B cell (primary cell): ENCODE results near the gene RUSF1. TPM values are rescaled to one million over a fixed set of nuclear protein-coding genes. Genes with fewer than 3 reads are reported as not detected.
A peak's percentile ranks its signal among the peaks of the same experiment; 100 is the strongest.

ENCODE experiments used
- ATAC-seq: fragments of 200-7000 bp; cut with Tn5 transposase; one replicate; pipeline ENCODE4 v1.10.0; 2021; ENCODE audit warnings: low read depth, mild to moderate bottlenecking, moderate number of reproducible peaks, moderate library complexity
- CTCF ChIA-PET: fragments of 350-600 bp; sonication (Branson Sonifier 250); formaldehyde crosslinking; loops from one replicate; lab custom pipeline; 2021; ENCODE audit warnings: antibody characterized with exemption, inconsistent platforms; lab: Charles Lee
- POLR2A ChIA-PET: fragments of 350-600 bp; sonication (Branson Sonifier 250); formaldehyde crosslinking; loops from one replicate; lab custom pipeline; 2021; ENCODE audit warnings: antibody characterized with exemption; lab: Charles Lee
- DNase-seq: peaks from one replicate; pipeline ENCODE4 v3.0.0; 2013
- H2AFZ ChIP-seq: 2 replicates; pipeline ENCODE4 v1.6.1; 2012; ENCODE audit warnings: mild to moderate bottlenecking, low read depth, low read length; ENCODE audit not compliant: insufficient read depth, poor library complexity, severe bottlenecking
- H3K27ac ChIP-seq, 2 donors: 1 replicate in 1 of 2; 2 replicates in 1 of 2; pipeline ENCODE4 v1.5.1; 2012 to 2013; ENCODE audit warnings: low read length in 2 of 2, mild to moderate bottlenecking in 2 of 2, moderate library complexity in 1 of 2
- H3K27me3 ChIP-seq, 4 experiments: fragments of 200-600 bp in 1 of 4; sonication (generic) in 1 of 4; replicated peaks in 1 of 4; 1 replicate in 2 of 4; 2 replicates in 2 of 4; pipeline versions ENCODE4 v1.6.1 to v1.7.0; 2013 to 2016; ENCODE audit warnings: low read length in 3 of 4, mild to moderate bottlenecking in 2 of 4, mixed read lengths in 1 of 4, moderate library complexity in 1 of 4; ENCODE audit not compliant: insufficient read depth in 4 of 4, control insufficient read depth in 3 of 4; ENCODE audit errors: control extremely low read depth in 1 of 4
- H3K36me3 ChIP-seq, 2 experiments: replicated peaks in 1 of 2; 1 replicate in 1 of 2; 2 replicates in 1 of 2; pipeline versions ENCODE4 v1.6.1 to v1.7.1; 2013; ENCODE audit warnings: low read length in 1 of 2; ENCODE audit not compliant: insufficient read depth in 2 of 2, control insufficient read depth in 1 of 2; ENCODE audit errors: control extremely low read depth in 1 of 2, extremely low read depth in 1 of 2
- H3K4me1 ChIP-seq, 2 donors: fragments of 200-600 bp in 1 of 2; sonication (generic) in 1 of 2; 1 replicate in 1 of 2; 2 replicates in 1 of 2; pipeline versions ENCODE4 v1.5.1 to v1.6.1; 2013 to 2017; ENCODE audit warnings: low read length in 2 of 2; ENCODE audit not compliant: control insufficient read depth in 2 of 2, insufficient read depth in 2 of 2
- H3K4me2 ChIP-seq: replicated peaks from 2 replicates; pipeline ENCODE3; 2012; ENCODE audit warnings: mild to moderate bottlenecking, low read depth, low read length; ENCODE audit not compliant: poor library complexity, severe bottlenecking
- H3K4me3 ChIP-seq, 5 experiments: fragments of 200-600 bp in 1 of 5; sonication (generic) in 1 of 5; 1 replicate in 3 of 5; 2 replicates in 2 of 5; pipeline versions ENCODE4 v1.5.1 to v1.7.0; 2011 to 2016; ENCODE audit warnings: low read length in 4 of 5, mild to moderate bottlenecking in 4 of 5, low read depth in 2 of 5, control low read depth in 1 of 5, moderate library complexity in 1 of 5; ENCODE audit not compliant: insufficient read depth in 1 of 5; ENCODE audit errors: control extremely low read depth in 1 of 5, extremely low read depth in 1 of 5
- H3K79me2 ChIP-seq: fragments of 200-600 bp; sonication (generic); one replicate; pipeline ENCODE4 v1.6.0; 2016; ENCODE audit warnings: low read length; ENCODE audit not compliant: control insufficient read depth, insufficient read depth
- H3K9ac ChIP-seq: fragments of 200-600 bp; sonication (generic); 2 replicates; pipeline ENCODE4 v1.6.1; 2017; ENCODE audit warnings: mild to moderate bottlenecking, low read length, moderate library complexity
- H3K9me3 ChIP-seq, 3 donors: one replicate each; pipeline versions ENCODE4 v1.6.1 to v1.7.1; 2013; ENCODE audit warnings: low read length in 2 of 3; ENCODE audit not compliant: control insufficient read depth in 2 of 3, insufficient read depth in 1 of 3; ENCODE audit errors: control extremely low read depth in 1 of 3
- H4K20me1 ChIP-seq: 2 replicates; pipeline ENCODE4 v1.6.0; 2012; ENCODE audit warnings: mild to moderate bottlenecking, low read length; ENCODE audit not compliant: insufficient read depth, control insufficient read depth, poor library complexity, severe bottlenecking
- H3K27ac Mint-ChIP-seq: one replicate; pipeline ENCODE4 v1.8.0; 2021; ENCODE audit warnings: mixed read lengths
- H3K27me3 Mint-ChIP-seq: one replicate; pipeline ENCODE4 v1.8.0; 2021; ENCODE audit warnings: mixed read lengths
- H3K4me1 Mint-ChIP-seq: one replicate; pipeline ENCODE4 v1.8.0; 2021; ENCODE audit warnings: mixed read lengths
- H3K4me3 Mint-ChIP-seq: one replicate; pipeline ENCODE4 v1.8.0; 2021; ENCODE audit warnings: mixed read lengths
- H3K9me3 Mint-ChIP-seq: one replicate; pipeline ENCODE4 v1.8.0; 2022; ENCODE audit warnings: mixed read lengths; ENCODE audit not compliant: insufficient read depth
- EZH2 ChIP-seq: IDR thresholded peaks from 2 replicates; pipeline ENCODE4 v1.6.1; 2012; ENCODE audit warnings: borderline replicate concordance, low read depth, mild to moderate bottlenecking, moderate library complexity, low read length; ENCODE audit not compliant: insufficient read depth, poor library complexity, severe bottlenecking
- WGBS: methylation state at CpG from one replicate; pipeline ENCODE4 v1.1.5; 2013; ENCODE audit warnings: missing lambda C conversion rate; ENCODE audit not compliant: insufficient coverage; 5-methylcytosine and 5-hydroxymethylcytosine counted together
- intact Hi-C: fragments of 100-400 bp; cut with micrococcal nuclease; formaldehyde crosslinking; loops from one replicate; pipeline ENCODE4 v1.10.0; 2022
- polyA plus RNA-seq: library from polyadenylated mRNA; depleted of rRNA; stranded (reverse); fragments of >200 nt; gene quantifications from 2 replicates; pipeline ENCODE4 v1.2.3, GENCODE V29; 2012
- total RNA-seq, 2 donors: library from RNA; stranded (reverse); fragments of 120-200 nt in 1 of 2; gene quantifications; 1 replicate in 1 of 2; 2 replicates in 1 of 2; pipeline versions ENCODE4 v1.2.3 to v1.2.4, GENCODE V29; 2013 to 2022
- TF ChIP-seq, protein P1 (sequence below): fragments of 200-600 bp; IDR thresholded peaks from one replicate; pipeline ENCODE4 v1.8.0; 2022; ENCODE audit warnings: antibody characterized with exemption, mild to moderate bottlenecking

Gene RUSF1
- total and polyA plus RNA-seq, 2 donors (not counting 1 experiment from before 2014, with no cell fraction given) = 103 to 132 TPM

DNA sequence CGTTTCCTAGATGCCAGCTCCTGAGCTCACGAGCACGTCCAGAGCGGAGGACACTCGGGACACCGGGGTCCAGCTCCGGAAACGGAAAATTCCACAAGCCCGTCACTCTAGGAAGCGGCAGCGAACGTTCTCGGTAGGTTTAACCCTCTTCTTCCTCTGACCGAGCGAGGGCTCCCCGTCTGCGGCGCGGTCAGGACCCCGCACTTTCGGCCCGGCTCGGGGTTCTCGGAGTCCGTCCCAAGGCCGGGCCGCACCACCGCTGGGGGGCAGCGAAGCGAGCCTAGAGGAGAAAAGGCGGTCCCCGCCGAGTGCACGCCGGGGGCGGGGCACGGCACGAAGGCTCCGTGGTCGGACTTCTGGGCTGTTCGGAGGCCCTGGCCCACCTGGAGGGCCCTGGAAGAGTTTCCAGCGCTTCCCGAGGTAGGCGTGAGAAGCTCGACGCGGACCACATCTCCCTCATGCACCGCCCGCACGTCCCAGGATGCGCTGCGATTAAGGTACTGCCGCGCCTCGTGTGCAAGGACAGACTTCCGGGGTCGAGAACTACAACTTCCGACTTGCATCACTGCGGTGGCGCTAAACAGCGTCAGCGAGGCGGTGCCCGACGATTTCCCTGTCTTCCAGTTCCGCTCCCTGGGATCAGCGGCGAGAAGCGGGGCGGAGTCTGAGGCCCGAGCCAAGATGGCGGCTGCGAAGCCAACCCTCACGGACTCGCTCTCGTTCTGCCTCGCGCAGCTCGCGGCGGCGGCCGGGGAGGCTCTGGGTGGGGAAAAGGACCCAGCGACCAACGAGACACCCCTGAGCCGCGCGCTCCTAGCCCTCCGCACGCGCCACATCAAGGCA lies 49.1 kb downstream of the RUSF1 start, which contains the start of gene ARMC5:
Gene ARMC5, plus strand, starts transcription at position 658 of the 843 bp plus-strand sequence. Its CDS starts 24 bp downstream, at position 682.
- ATAC-seq (peak; percentile 76), DNase-seq (peak; percentile 99)
- H3K27me3 ChIP-seq = no peaks in the 10 kb centered on the region
- peak within 1 kb of the TSS; percentile 71 to 94 (median 87) for H3K4me3 ChIP-seq
- under 1% methylated on average over 91 of the region's 91 CpGs for WGBS
- peak within 1 kb of the TSS; percentile 100 for H3K27ac Mint-ChIP-seq
- no peak for TF ChIP-seq EZH2
- TF ChIP-seq, protein P1, sequence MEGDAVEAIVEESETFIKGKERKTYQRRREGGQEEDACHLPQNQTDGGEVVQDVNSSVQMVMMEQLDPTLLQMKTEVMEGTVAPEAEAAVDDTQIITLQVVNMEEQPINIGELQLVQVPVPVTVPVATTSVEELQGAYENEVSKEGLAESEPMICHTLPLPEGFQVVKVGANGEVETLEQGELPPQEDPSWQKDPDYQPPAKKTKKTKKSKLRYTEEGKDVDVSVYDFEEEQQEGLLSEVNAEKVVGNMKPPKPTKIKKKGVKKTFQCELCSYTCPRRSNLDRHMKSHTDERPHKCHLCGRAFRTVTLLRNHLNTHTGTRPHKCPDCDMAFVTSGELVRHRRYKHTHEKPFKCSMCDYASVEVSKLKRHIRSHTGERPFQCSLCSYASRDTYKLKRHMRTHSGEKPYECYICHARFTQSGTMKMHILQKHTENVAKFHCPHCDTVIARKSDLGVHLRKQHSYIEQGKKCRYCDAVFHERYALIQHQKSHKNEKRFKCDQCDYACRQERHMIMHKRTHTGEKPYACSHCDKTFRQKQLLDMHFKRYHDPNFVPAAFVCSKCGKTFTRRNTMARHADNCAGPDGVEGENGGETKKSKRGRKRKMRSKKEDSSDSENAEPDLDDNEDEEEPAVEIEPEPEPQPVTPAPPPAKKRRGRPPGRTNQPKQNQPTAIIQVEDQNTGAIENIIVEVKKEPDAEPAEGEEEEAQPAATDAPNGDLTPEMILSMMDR = peak; percentile 57
- peak within 1 kb of the TSS; percentile 95 for H3K9ac ChIP-seq
- CTCF ChIA-PET = interaction anchor here (1.0 to 7.2 kb wide), 7 partner anchors 10 to 412 kb away, joined by 3 to 43 read pairs (median 5); partner anchors contain the start of gene ZNF843
- H3K4me2 ChIP-seq = peak within 1 kb of the TSS; percentile 95
- H3K4me1 ChIP-seq = peaks cover 29 to 42% of the 10 kb centered on the region in 2 donors
- H3K9me3 ChIP-seq = no peaks in the 10 kb centered on the region
- H3K27me3 Mint-ChIP-seq = no peaks in the 10 kb centered on the region
- H3K4me1 Mint-ChIP-seq = peaks cover 50% of the 10 kb centered on the region
- H3K9me3 Mint-ChIP-seq = no peaks in the 10 kb centered on the region
- H3K4me3 Mint-ChIP-seq = peak within 1 kb of the TSS; percentile 94
- H3K27ac ChIP-seq = peak within 1 kb of the TSS; percentile 94 to 99
- peaks cover 21% of the 10 kb centered on the region for H3K79me2 ChIP-seq
- peaks cover 0 to 14% of the 10 kb centered on the region in 2 experiments for H3K36me3 ChIP-seq
- H4K20me1 ChIP-seq = peaks cover 27% of the 10 kb centered on the region
- H2AFZ ChIP-seq = peak within 1 kb of the TSS; percentile 81
- POLR2A ChIA-PET = interaction anchor here (0.5 to 2.7 kb wide), 12 partner anchors 12 to 800 kb away, joined by 3 to 12 read pairs (median 5); partner anchors contain the start of genes FUS, RUSF1, TGFB1I1 and ZNF267
- intact Hi-C loops = loop anchor here (1.0 to 5.0 kb wide), 11 partner anchors 16 to 902 kb away; partner anchors contain the start of genes PYCARD, RUSF1, SETD1A and STX4
